ENCODE data around the gene PAWR. TPM values are rescaled to one million over a fixed set of nuclear protein-coding genes. Genes with fewer than 3 reads are reported as not detected.
A peak's percentile ranks its signal among the peaks of the same experiment; 100 is the strongest.

The PAWR gene
- polyA plus RNA-seq, 2 of the 4 experiments (the other 2 are of a cell fraction), result 40.8 to 55.2 TPM

DNA sequence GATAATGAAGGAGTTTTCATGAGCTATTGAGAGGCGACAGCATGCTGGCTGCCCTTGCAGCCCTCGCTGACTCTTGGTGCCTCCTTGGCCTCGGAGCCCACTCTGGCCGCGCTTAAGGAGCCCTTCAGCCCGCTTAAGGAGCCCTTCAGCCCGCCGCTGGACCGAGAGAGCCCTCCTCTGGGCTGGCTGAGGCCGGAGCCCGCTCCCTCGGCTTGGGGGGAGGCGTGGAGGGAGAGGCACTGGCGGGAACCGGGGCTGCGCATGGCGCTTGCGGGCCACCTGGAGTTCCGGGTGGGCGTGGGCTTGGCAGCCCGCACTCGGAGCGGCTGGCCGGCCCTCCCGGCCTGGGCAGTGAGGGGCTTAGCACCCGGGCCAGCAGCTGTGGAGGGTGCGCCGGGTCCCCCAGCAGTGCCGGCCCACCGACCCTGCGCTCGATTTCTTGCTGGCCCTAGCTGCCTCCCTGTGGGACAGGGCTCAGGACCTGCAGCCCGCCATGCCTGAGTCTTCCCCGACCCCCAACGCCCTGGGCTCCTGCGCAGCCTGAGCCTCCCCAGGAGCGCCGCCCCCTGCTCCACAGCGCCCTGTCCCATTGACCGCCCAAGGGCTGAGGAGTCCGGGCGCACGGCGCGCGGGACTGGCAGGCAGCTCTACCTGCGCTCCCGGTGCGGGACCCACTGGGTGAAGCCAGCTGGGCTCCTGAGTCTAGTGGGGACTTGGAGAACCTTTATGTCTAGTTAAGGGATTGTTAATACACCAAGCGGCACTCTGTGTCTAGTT lies 20.1 kb upstream of the PAWR start:
- CTCF ChIA-PET, result no interaction called here
- no peaks in the 10 kb centered on the region for H3K4me1 ChIP-seq
- FAIRE-seq (no peak), ATAC-seq (no peak), DNase-seq (ENCODE audit: low read depth in 1 of 2, low spot score in 1 of 2) (no peak)
- H3K4me2 ChIP-seq, result no peak overlapping the region
- no peak overlapping the region for H3K4me3 ChIP-seq
- no peak overlapping the region for H3K27ac ChIP-seq
- POLR2A ChIA-PET, result no interaction called here
- 86% methylated on average over 25 of the region's 50 CpGs for WGBS (ENCODE audit: missing lambda C conversion rate)
- no peak for TF ChIP-seq CBX8 (IDR thresholded peaks at IDR 0.05)
- TF ChIP-seq, protein P1, sequence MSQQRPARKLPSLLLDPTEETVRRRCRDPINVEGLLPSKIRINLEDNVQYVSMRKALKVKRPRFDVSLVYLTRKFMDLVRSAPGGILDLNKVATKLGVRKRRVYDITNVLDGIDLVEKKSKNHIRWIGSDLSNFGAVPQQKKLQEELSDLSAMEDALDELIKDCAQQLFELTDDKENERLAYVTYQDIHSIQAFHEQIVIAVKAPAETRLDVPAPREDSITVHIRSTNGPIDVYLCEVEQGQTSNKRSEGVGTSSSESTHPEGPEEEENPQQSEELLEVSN (IDR thresholded peaks at IDR 0.05; ENCODE audit: borderline replicate concordance, low read depth), result no peak
- TF ChIP-seq MAFK (IDR thresholded peaks at IDR 0.05; ENCODE audit: partially characterized antibody), result no peak
- no peak for TF ChIP-seq POLR2AphosphoS2 (conservative IDR thresholded peaks at IDR 0.05; ENCODE audit: low read length)
- TF ChIP-seq, protein P2, sequence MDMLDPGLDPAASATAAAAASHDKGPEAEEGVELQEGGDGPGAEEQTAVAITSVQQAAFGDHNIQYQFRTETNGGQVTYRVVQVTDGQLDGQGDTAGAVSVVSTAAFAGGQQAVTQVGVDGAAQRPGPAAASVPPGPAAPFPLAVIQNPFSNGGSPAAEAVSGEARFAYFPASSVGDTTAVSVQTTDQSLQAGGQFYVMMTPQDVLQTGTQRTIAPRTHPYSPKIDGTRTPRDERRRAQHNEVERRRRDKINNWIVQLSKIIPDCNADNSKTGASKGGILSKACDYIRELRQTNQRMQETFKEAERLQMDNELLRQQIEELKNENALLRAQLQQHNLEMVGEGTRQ (IDR thresholded peaks at IDR 0.05), result no peak
- TF ChIP-seq SREBF2 (IDR thresholded peaks at IDR 0.05), result no peak
- no peak for TF ChIP-seq GATA3 (IDR thresholded peaks at IDR 0.05; ENCODE audit: borderline replicate concordance)
- TF ChIP-seq HOXA7 (CRISPR knock-in tag; IDR thresholded peaks at IDR 0.05), result no peak
- no peak for TF ChIP-seq FOXS1 (CRISPR knock-in tag; IDR thresholded peaks at IDR 0.05)
- no peak for TF ChIP-seq SMC3 (IDR thresholded peaks at IDR 0.05)
- TF ChIP-seq FOSL2 (IDR thresholded peaks at IDR 0.05), result no peak
- TF ChIP-seq FOSL2 (CRISPR knock-in tag; IDR thresholded peaks at IDR 0.05), result no peak
- no peak for TF ChIP-seq HEYL (CRISPR knock-in tag; IDR thresholded peaks at IDR 0.05)
- no peak for TF ChIP-seq PHF8 (IDR thresholded peaks at IDR 0.05; ENCODE audit: borderline replicate concordance, low read depth)
- TF ChIP-seq, protein P3, sequence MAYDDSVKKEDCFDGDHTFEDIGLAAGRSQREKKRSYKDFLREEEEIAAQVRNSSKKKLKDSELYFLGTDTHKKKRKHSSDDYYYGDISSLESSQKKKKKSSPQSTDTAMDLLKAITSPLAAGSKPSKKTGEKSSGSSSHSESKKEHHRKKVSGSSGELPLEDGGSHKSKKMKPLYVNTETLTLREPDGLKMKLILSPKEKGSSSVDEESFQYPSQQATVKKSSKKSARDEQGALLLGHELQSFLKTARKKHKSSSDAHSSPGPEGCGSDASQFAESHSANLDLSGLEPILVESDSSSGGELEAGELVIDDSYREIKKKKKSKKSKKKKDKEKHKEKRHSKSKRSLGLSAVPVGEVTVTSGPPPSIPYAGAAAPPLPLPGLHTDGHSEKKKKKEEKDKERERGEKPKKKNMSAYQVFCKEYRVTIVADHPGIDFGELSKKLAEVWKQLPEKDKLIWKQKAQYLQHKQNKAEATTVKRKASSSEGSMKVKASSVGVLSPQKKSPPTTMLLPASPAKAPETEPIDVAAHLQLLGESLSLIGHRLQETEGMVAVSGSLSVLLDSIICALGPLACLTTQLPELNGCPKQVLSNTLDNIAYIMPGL (CRISPR knock-in tag; IDR thresholded peaks at IDR 0.05; ENCODE audit: borderline replicate concordance), result no peak
- TF ChIP-seq ZSCAN20 (CRISPR knock-in tag; IDR thresholded peaks at IDR 0.05), result no peak
- no peak for TF ChIP-seq HOXB5 (CRISPR knock-in tag; IDR thresholded peaks at IDR 0.05)
- no peak for TF ChIP-seq JUNB (IDR thresholded peaks at IDR 0.05)
- no peaks in the 10 kb centered on the region for H3K9me3 ChIP-seq

DNA sequence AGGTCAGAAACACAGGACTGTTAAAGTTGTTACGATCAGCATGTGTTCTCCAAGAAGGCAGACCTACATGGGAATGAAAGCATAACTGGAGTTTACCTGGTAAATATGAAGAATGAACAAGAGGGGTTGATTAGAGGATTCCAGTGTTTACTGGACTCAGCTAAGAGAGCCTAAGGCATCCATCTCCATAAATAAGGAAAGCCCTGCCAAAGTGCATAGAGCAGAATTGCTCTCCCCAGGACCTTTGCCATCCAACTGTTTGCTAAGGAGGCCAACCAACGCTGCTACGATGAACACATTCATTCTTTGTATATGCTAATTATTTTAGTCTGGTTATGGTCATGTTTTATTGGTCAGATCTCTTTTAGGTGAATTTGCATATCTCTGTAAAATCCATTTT lies 17.1 kb upstream of the PAWR start:
- FAIRE-seq (peak; percentile 49), ATAC-seq (no peak), DNase-seq (ENCODE audit: low read depth in 1 of 2, low spot score in 1 of 2) (no peak)
- Histone ChIP-seq H3K9me3 (no peaks in the 10 kb centered on the region), H3K4me3 (no peak overlapping the region), H3K4me1 (no peaks in the 10 kb centered on the region), H3K4me2 (no peak overlapping the region), H3K27ac (no peak overlapping the region)
- 81% methylated on average over 3 of the region's 3 CpGs for WGBS (ENCODE audit: missing lambda C conversion rate)
- CTCF ChIA-PET, result no interaction called here
- TF ChIP-seq SMC3 (IDR thresholded peaks at IDR 0.05) (no peak), RCOR1 (IDR thresholded peaks at IDR 0.05; ENCODE audit: low read depth, low read length) (no peak), HDAC2 (IDR thresholded peaks at IDR 0.05) (no peak), POLR2AphosphoS2 (conservative IDR thresholded peaks at IDR 0.05; ENCODE audit: low read length) (no peak), EHMT2 (IDR thresholded peaks at IDR 0.05; ENCODE audit: low read depth) (no peak), CBX2 (IDR thresholded peaks at IDR 0.05; ENCODE audit: borderline replicate concordance, low read depth) (no peak)
- TF ChIP-seq, protein P4, sequence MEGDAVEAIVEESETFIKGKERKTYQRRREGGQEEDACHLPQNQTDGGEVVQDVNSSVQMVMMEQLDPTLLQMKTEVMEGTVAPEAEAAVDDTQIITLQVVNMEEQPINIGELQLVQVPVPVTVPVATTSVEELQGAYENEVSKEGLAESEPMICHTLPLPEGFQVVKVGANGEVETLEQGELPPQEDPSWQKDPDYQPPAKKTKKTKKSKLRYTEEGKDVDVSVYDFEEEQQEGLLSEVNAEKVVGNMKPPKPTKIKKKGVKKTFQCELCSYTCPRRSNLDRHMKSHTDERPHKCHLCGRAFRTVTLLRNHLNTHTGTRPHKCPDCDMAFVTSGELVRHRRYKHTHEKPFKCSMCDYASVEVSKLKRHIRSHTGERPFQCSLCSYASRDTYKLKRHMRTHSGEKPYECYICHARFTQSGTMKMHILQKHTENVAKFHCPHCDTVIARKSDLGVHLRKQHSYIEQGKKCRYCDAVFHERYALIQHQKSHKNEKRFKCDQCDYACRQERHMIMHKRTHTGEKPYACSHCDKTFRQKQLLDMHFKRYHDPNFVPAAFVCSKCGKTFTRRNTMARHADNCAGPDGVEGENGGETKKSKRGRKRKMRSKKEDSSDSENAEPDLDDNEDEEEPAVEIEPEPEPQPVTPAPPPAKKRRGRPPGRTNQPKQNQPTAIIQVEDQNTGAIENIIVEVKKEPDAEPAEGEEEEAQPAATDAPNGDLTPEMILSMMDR (IDR thresholded peaks at IDR 0.05), result no peak
- POLR2A ChIA-PET, result no interaction called here
